HepG2 (cell line): ENCODE results near the gene RNF17.

Experiments used
- CHD2 ChIP-seq: IDR thresholded peaks from 2 replicates; pipeline ENCODE4 v1.6.1; 2011; ENCODE audit warnings: low read depth, low read length, improper control_type of control experiment
- EP300 ChIP-seq, 3 experiments: sonication (generic) in 1 of 3; formaldehyde crosslinking in 1 of 3; IDR thresholded peaks; 2 replicates each; pipeline versions ENCODE4 v1.5.1 to v1.6.1; 2011 to 2020; ENCODE audit warnings: low read depth in 2 of 3, low read length in 2 of 3, borderline replicate concordance in 1 of 3, improper control_type of control experiment in 1 of 3, mild to moderate bottlenecking in 1 of 3, missing genetic modification reagents in 1 of 3, moderate library complexity in 1 of 3
- ETV6 ChIP-seq: sonication (generic); formaldehyde crosslinking; conservative IDR thresholded peaks from 2 replicates; pipeline ENCODE4 v1.4.0; 2020; ENCODE audit warnings: missing genetic modification reagents
- POLR2A ChIP-seq, 2 experiments: IDR thresholded peaks; 2 replicates each; pipeline ENCODE4 v1.6.1; 2011; ENCODE audit warnings: low read depth in 2 of 2, low read length in 2 of 2, mild to moderate bottlenecking in 1 of 2, moderate library complexity in 1 of 2; ENCODE audit not compliant: insufficient read depth in 1 of 2
- SMC3 ChIP-seq: IDR thresholded peaks from 2 replicates; pipeline ENCODE4 v1.6.1; 2011; ENCODE audit warnings: low read length, improper control_type of control experiment
- ZFP90 ChIP-seq: sonication (generic); formaldehyde crosslinking; IDR thresholded peaks from 2 replicates; pipeline ENCODE4 v1.8.0; 2022; ENCODE audit warnings: missing genetic modification reagents, mild to moderate bottlenecking, inconsistent platforms, borderline replicate concordance
- ZNF747 ChIP-seq: sonication (generic); formaldehyde crosslinking; IDR thresholded peaks from 2 replicates; pipeline ENCODE4 v1.8.1; 2023; ENCODE audit warnings: missing genetic modification reagents, mild to moderate bottlenecking, borderline replicate concordance
- ZSCAN12 ChIP-seq: sonication (generic); formaldehyde crosslinking; IDR thresholded peaks from 2 replicates; pipeline ENCODE4 v1.9.0; 2021; ENCODE audit warnings: mild to moderate bottlenecking, missing genetic modification reagents
- TF ChIP-seq, protein P1 (sequence below), 2 experiments: IDR thresholded peaks; 2 replicates each; pipeline ENCODE4 v1.6.1; 2011 to 2012; ENCODE audit warnings: low read length in 2 of 2, borderline replicate concordance in 1 of 2, low read depth in 1 of 2, mild to moderate bottlenecking in 1 of 2, moderate library complexity in 1 of 2
- TF ChIP-seq, protein P2 (sequence below): IDR thresholded peaks from 2 replicates; pipeline ENCODE4 v1.6.1; 2016
- TF ChIP-seq, protein P3 (sequence below): sonication (generic); formaldehyde crosslinking; IDR thresholded peaks from 2 replicates; pipeline ENCODE4 v1.5.0; 2020; ENCODE audit warnings: mild to moderate bottlenecking, missing genetic modification reagents, moderate library complexity
- TF ChIP-seq, protein P4 (sequence below): sonication (generic); formaldehyde crosslinking; IDR thresholded peaks from 2 replicates; pipeline ENCODE4 v1.9.0; 2022; ENCODE audit warnings: missing genetic modification reagents, mild to moderate bottlenecking, borderline replicate concordance

DNA sequence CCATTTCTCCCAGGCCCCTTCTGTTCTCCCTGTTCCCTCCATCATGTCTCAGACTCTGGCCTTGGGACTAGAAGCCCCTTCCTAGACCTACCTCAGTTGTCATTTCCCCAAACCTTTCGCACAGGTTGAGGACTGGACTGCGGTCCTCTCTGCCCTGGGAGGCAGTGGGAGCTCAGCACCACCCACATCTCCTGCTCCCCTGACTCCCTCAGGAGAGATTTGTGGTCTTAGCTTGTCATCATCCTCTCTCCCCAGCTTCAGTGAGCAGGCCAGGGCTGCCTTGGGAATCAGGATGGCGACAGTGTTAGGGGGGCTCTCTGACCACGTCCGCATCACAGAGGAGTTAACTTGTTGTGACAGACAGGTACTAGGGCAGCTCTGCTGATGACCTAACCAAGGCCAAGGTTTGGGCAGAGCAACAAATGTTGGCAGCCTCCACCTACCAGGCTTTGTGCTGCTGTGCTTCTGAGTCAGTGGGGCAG lies 25.6 kb upstream of the RNF17 start:
- TF ChIP-seq POLR2A (IDR thresholded peaks at IDR 0.05; ENCODE audit: insufficient read depth in 1 of 2, low read depth in 2 of 2, low read length in 2 of 2) (no peak), CHD2 (no peak), ETV6 (CRISPR knock-in tag) (no peak), SMC3 (no peak), ZNF747 (no peak), ZFP90 (CRISPR knock-in tag) (no peak), ZSCAN12 (CRISPR knock-in tag) (no peak), EP300 (IDR thresholded peaks at IDR 0.05; ENCODE audit: low read depth in 2 of 2, low read length in 2 of 2) (no peak), EP300 (CRISPR knock-in tag; IDR thresholded peaks at IDR 0.05; ENCODE audit: borderline replicate concordance) (no peak)
- TF ChIP-seq, protein P1, sequence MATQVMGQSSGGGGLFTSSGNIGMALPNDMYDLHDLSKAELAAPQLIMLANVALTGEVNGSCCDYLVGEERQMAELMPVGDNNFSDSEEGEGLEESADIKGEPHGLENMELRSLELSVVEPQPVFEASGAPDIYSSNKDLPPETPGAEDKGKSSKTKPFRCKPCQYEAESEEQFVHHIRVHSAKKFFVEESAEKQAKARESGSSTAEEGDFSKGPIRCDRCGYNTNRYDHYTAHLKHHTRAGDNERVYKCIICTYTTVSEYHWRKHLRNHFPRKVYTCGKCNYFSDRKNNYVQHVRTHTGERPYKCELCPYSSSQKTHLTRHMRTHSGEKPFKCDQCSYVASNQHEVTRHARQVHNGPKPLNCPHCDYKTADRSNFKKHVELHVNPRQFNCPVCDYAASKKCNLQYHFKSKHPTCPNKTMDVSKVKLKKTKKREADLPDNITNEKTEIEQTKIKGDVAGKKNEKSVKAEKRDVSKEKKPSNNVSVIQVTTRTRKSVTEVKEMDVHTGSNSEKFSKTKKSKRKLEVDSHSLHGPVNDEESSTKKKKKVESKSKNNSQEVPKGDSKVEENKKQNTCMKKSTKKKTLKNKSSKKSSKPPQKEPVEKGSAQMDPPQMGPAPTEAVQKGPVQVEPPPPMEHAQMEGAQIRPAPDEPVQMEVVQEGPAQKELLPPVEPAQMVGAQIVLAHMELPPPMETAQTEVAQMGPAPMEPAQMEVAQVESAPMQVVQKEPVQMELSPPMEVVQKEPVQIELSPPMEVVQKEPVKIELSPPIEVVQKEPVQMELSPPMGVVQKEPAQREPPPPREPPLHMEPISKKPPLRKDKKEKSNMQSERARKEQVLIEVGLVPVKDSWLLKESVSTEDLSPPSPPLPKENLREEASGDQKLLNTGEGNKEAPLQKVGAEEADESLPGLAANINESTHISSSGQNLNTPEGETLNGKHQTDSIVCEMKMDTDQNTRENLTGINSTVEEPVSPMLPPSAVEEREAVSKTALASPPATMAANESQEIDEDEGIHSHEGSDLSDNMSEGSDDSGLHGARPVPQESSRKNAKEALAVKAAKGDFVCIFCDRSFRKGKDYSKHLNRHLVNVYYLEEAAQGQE (IDR thresholded peaks at IDR 0.05; ENCODE audit: borderline replicate concordance in 1 of 2, low read depth in 1 of 2, low read length in 2 of 2), result no peak
- TF ChIP-seq, protein P2, sequence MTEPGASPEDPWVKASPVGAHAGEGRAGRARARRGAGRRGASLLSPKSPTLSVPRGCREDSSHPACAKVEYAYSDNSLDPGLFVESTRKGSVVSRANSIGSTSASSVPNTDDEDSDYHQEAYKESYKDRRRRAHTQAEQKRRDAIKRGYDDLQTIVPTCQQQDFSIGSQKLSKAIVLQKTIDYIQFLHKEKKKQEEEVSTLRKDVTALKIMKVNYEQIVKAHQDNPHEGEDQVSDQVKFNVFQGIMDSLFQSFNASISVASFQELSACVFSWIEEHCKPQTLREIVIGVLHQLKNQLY (CRISPR knock-in tag), result no peak
- TF ChIP-seq, protein P3, sequence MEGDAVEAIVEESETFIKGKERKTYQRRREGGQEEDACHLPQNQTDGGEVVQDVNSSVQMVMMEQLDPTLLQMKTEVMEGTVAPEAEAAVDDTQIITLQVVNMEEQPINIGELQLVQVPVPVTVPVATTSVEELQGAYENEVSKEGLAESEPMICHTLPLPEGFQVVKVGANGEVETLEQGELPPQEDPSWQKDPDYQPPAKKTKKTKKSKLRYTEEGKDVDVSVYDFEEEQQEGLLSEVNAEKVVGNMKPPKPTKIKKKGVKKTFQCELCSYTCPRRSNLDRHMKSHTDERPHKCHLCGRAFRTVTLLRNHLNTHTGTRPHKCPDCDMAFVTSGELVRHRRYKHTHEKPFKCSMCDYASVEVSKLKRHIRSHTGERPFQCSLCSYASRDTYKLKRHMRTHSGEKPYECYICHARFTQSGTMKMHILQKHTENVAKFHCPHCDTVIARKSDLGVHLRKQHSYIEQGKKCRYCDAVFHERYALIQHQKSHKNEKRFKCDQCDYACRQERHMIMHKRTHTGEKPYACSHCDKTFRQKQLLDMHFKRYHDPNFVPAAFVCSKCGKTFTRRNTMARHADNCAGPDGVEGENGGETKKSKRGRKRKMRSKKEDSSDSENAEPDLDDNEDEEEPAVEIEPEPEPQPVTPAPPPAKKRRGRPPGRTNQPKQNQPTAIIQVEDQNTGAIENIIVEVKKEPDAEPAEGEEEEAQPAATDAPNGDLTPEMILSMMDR (CRISPR knock-in tag), result no peak
- TF ChIP-seq, protein P4, sequence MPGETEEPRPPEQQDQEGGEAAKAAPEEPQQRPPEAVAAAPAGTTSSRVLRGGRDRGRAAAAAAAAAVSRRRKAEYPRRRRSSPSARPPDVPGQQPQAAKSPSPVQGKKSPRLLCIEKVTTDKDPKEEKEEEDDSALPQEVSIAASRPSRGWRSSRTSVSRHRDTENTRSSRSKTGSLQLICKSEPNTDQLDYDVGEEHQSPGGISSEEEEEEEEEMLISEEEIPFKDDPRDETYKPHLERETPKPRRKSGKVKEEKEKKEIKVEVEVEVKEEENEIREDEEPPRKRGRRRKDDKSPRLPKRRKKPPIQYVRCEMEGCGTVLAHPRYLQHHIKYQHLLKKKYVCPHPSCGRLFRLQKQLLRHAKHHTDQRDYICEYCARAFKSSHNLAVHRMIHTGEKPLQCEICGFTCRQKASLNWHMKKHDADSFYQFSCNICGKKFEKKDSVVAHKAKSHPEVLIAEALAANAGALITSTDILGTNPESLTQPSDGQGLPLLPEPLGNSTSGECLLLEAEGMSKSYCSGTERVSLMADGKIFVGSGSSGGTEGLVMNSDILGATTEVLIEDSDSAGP (CRISPR knock-in tag), result no peak
